IPS-NIHi11 (cell line): ENCODE data around the gene MVB12B.

Source experiments
- DNase-seq: peaks from one replicate; pipeline ENCODE4 v3.0.0; 2012; ENCODE audit warnings: mixed read lengths, low spot score

Gene MVB12B

DNA sequence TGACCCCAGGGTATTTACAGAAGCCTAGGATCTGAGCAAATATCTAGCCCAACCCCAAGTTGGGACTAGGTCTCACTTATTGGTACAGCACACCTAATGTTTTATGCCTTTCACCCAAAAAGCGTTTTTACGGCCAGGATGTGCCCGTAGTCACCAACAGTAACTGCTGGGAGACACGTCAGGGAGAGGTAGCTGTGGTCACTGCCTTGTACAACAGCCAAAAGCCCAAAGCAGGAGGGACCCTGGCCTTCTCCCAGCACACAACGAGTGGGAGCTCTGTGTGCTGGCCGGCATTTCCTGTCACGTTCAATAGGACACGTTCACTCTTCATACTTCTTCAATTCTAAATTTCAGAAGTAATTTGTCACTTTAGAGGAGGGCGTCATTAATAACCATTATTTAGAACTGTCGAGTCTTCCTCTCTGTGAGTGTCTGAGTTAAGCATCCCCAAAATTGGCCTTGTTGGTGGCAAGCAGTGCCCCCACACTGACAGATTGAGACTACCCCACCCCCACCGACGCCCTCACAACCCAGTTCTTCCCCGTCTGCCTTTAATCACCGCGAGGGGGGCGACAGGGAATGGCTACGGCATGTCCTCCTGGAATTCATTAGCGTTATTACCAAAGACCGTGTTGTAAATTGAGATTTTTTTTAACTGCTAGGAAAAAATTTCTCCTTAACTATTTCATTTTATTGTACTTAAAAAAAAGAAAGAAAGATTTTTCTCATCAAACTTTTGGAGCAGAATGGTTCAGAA is 80.7 kb downstream of the MVB12B start:
- no peak for DNase-seq

DNA sequence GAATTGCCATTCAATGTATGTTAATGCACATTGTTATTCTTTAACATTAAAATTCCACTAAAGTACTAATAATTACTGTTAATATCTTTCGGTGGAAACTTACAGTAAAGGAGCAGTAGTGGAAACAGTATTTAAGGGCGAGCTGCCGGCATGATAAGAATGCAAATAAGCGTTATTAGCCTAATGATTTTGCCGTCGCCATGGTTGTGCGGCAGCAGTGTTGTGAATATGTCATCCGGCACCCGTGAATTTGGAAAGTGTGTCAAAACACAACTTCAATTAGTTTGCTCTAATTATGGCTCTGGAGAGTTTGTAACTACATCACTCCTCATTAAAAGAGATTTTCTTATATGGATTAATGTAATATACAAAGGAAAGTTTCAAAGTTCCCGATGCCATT is 81.4 kb downstream of the MVB12B start:
- no peak for DNase-seq

DNA sequence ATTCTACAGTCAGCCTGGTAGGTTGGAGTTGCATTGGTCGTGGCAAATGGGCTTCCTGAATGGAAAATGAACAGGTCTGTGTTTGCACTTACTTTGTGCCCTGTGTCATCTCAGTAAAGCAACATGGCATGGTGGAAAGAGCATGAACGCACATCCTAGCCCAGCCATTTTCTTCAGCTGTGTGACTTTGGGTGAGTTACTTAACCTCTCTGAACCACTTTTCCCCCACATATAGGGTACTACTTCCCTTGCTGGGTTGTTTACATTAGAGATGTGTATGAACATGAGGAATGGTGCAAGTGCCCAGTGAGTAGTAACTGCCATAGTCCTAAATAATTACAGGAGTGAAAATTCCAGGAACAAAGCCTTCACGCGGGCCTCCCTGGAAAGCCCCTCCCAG is 83.6 kb downstream of the MVB12B start:
- DNase-seq, result no peak

DNA sequence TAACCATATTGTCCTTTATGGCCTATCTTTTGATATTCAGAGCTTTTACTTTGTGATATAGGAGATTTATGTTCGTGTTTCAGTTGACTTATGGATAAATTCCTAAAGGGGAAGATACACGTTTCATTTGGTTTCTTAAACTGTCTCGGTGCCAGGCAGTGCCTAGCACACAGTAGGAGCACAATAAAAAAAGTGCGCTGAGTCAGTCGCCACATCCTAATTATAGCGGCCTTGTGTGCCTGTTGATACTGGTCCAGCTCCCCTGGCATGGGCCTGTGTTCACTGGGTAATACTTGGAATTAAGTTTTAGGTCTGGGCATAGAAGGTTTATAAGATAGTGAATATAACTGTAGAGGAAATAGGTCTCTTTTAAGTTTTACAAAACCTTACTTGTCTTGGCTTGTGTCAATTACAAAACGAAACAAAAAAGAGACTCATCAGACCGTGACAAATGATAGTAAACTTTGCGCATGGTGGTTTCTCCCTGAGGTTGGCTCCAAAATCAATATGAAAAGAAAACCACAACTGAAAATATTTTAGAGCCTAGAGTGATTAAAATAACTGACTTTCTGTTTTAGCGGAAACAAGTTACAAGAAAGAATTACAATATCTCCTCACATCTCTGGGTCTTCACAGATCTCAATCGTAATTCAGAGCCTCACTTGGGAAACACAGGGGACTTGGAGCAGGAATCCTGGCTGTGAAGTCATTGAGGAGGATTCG is 84.8 kb downstream of the MVB12B start:
- no peak for DNase-seq

DNA sequence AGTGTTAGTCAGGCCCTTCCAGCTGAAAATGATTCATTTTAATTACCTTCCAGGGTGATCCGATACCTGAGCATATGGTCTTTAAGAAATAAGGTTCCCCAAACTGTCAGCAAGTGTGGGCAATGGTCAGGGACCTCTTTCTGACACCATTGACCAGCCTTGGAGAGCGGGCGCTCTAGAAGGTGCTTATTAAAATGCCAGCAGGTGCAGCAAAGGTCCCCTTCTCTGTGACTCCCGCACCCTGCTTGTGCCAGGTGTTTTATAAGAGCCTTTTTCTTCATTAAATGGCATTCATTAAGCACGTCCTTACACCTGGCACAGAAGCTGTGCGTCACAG is 85.3 kb downstream of the MVB12B start:
- no peak for DNase-seq

DNA sequence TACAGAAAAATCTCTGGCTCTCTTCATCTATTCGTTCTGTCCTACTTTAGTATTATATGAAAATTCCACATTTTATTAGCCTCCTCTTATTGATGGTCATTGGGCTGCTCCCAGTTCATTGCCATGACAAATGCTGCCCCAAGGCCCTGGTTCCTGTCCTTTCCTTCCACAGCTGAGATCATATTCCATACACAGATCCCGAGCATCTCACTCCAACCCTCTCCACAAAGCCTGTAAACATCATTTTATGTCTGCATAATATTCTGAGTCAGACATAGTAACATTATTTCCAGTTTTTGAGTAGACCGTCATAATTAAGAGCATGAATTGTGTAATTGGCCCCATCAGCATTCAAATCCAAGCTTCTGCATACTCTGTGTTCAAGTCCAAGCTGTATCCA is 86.3 kb downstream of the MVB12B start:
- DNase-seq, result no peak

DNA sequence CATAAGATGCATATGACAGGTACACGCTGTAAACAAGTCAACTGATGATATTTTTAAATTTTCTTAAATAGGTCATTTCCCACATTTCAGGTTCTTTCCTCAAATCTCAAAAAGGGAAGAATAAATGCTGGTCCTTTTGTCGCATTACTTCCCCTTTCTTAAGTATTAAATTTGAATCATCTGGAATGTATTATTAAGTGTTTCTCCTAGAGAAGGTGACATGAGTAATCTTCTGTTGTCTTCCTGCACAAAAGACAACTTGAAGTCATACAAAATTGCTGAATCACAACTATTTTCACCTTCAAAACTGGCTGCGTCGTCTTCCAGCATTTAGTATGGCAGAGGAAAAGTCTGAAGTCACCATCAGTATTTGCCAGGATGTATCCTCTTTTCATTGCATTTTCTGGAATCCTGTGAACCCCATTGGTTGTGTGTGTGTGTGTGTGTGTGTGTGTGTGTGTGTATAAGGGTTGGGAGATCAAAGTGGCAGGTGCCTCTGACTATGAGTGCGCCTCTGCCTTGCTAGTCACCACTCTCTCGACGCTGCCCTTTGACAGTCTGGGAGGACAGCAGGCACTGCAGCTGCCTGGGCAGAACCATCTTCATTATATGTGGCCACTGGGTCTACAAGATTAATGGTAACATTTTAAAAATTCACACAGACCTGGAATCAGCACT is 86.9 kb downstream of the MVB12B start:
- no peak for DNase-seq

DNA sequence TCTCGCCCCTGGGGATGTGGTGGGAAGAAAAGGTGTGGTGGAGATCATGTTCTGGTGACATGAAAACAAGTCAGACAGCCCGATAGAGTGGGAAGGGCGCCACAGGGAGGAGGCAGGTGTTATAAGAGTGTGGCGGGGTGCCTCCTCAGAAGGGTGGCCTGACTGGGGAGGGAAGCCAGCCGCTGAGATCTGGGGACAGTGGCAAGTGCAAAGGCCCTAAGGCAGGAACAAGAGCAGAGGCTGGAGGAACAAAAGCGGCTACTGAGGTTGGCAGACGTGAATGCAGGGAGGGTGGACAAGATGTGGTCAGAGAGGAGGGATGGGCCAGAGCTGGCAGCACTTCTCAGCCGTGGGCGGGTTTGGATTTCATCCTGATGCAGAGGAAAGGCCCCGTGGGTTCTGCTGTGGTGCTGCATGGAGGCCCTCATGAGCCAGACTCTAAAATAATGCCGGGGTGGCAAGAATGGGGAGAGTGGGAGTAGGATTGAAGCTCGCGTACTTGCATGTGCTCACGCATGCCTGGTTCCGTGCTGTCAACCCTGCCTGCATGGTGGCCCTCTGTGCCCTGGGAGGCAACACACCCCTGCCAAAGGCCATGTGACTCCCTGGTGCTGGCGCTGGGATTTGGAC is 89.2 kb downstream of the MVB12B start:
- no peak for DNase-seq

DNA sequence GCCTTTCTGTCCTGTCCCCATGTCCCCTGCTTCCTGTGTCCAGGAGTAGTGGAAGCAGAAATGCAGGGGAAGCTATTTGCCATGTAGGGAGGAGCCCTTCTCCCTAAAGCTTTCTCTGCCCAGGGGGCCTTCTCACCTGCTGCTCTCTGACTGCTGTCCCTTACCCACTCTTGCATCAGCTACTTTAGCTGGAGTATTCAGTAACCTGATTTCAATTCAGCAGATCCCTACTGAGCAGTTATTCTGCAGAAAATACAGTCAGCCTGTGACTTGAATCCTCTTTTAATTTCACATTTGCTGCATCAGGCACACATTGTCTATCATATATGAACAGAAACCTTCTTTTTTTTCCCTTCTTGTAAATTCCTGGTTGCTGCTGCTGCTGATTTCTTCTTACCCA is 90.4 kb downstream of the MVB12B start:
- DNase-seq, result no peak

DNA sequence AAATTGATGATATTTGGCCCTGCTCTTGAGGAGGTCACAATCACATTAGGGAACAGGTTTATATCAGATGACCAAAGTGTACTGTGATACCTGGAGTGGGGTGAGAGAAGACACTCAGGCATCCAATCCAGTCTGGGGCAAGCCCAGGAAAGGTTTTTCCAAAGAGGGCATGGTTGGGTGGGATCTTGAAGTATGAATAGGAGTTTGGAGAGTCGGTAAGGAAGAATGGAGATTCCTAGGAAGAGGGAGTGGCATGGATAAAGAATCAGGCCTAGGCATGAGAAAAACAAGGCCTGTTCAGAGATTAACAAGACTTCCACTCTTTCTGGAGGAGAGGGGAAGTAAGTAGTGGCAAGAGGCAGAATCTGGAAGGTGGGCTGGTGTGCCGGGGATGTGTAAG is 91.1 kb downstream of the MVB12B start:
- DNase-seq, result no peak

DNA sequence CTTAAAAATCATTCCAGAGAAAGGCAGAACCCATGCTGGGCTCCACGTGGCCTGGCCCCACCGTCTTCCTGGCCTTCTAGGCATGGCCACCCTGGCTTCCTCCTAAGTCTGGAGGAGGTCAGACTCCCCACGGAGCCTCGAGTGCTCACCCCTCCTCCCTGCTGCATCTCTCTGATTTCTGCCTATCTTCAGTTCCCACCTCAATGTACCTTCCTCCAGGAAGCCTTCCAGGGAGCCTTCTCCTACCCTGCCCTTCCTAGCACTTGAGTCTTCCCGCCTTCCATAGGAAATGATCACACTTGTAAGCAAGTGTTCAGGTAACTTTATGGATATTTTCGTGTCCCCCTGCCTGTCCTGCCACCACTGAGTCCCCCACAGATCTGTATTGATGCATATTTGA is 92.0 kb downstream of the MVB12B start:
- no peak for DNase-seq

DNA sequence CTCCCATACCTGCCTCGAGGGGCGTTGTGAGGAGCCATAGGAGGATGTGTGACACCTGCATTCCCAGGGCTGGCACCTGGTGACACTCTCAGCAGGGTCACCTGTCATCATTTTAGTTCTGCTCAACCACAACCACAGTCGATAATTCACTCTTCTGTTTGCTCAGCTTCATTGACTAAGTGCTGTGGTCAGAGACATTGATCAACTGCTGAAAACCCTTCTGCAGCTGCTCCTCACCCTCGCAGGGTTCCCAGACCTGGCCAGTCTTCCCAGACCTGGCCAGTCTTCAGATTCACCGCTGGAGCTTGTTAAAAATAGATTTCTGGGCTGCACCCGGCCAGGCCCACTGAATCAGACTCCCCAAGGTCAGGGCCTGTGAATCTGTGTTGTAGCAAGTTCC is 92.8 kb downstream of the MVB12B start:
- no peak for DNase-seq

DNA sequence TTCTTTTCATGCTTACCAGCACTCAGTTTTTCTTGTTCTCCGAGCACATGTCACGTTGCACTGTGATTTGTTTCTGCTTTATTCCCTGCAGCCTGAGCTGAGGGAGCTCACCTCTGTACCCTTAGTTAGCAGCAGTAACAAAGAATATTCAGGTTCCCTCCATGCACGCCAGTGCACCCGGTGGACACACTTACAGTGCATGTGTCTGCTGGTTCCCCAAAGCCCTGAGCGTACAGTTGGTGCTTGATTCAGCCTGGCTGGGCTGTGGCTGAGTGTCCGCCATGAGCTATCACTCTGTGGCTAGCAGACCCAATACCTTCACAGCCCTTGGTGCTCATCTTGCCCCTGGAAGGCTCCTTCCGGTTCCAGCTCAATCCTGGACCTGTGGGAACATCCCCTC is 93.5 kb downstream of the MVB12B start:
- DNase-seq, result no peak

DNA sequence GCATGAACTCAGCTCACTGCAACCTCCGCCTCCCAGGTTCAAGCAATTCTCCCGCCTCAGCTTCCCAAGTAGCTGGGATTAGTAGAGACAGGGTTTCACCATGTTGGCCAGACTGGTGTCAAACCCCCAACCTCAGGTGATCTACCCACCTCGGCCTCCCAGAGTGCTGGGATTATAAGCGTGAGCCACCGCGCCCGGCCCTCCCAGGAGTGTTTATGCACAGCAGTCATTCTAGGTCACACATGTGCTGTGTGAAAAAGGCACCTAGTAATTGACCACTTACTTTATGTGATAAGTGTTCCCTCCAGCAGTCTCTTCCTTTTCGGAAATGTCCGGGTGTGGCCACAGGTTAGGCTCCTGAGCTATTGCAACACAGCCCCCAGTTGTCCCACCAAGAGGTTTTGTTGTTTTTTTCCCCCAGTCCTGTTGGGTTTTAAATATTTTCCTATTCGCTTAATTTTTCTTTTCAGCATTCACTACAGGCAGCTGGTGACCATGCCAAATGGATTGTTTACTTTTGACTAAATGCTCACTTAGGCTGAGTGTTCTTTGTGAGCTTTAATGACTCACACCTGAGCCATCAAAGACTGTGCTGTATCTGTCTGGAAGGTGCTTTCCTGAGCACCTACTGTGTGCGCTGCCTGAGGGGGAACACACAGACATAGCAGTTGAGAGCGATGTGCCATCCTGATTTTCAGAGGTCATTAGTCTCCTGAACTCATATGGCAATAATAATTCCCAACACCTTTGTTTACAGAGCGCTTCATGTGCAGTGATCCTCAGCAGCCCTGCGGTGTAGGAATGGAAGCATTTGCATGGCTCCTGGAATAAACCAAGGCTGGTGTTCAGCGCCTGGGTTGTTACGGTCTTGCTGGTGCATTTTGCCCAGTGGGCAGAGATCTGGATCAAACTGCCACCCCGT is 94.3 kb downstream of the MVB12B start:
- DNase-seq, result no peak

DNA sequence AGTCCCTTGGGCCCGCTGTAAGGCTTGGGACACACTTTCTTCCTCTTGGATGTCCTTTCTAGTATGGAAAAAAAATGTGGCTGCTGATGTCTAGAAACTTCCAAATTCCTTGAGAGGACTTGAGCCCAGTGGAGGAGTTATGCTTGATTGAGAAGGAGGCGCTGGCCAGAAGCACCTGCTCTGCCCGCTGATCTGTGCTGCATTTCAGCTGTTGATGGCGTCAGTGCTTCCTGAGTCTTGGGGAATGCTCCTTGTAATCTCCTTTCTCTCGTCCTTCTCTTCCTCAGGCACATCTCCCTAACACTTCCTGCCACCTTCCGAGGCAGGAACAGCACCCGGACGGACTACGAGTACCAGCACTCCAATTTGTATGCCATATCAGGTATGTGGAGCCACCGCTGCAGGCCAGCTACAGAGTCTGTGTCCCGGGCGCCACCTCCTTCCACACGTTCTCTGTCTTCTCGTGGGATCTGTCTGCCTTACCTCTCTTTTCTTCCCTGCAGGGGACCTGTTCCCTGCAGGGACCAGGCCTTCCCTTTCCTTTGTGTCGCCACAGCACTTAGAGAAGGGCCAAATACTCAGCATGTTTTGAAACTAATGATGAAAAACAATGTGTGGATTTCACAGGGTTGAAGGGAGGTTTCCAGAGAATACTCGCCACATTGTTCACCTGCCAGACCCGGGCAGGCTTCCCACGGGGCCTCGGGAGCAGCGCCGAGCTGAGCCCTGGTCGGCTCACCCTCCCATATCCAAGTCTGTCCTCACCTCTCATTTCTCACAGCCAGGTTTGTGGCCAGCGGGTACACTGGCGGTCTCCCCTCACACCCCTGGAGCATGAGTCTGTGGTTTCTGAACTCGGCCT is 95.2 kb downstream of the MVB12B start:
- DNase-seq, result peak; percentile 42

DNA sequence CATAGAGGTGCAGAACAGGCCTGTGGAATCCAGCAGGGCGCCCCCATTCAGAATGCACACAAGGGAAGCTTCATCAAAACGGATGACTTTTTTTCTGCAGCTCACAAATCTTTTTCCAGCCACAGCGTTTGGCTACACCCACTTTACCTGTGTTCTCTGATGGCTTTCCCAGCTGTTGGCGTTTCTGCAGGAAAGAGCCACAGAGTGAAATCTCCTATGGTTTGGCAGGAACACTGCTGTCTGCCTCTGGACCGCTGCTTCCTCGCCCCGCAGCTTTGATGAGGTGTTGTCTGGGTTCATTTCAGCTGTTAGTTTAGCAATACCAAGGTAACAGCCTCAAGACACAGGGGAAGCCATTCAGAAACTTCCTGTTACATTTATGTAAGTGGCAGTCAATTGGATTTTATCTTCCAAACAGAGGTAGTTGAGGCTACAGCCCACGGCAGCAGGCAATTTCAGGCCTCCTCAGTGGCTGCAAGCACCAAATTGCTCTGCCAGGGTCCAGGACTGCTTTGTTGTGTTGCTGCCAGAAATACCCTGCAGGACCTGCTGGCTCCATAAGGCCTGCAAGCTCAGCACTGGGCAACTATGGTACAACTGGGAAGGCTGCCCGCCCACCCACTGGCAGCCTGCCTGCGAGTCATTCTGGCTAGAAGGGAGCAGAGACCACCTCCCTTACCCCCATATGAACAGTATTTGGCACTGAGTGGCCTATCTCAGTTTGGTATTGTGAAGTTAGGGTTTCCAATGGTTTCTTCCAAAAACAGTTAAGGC is 96.7 kb downstream of the MVB12B start:
- DNase-seq, result no peak

DNA sequence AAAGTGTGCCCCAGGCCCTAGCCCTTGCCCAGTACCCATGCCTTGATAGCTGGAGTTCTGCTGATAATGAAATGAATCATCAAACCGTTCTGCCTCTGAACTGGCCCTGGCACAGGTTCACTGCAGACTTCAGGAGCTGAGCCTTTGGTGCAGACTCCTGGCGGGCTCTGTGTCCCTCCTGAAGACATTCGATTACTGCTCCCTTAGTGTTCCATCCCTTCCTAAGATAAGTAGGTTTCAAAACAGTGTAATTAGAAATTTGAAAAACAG is 97.2 kb downstream of the MVB12B start:
- no peak for DNase-seq

DNA sequence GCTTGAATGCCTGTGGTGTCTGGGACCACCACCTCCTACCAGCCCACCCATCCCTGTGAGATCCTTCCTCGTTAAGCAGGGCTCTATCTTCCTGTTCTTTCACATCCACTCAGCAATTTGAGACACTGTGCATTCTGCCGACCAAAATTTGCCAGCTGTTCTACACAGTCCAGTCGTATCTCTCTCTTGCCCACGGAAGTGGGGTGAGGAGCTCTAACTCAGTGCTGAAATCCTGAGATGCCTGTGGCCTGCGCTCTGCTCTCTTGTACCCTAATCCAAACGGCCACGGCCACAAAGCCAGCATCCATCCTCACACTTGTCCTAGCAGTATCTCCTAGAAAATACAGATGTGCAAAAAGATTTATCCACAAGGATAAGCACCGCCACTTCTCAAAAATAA is 97.9 kb downstream of the MVB12B start:
- DNase-seq, result no peak

DNA sequence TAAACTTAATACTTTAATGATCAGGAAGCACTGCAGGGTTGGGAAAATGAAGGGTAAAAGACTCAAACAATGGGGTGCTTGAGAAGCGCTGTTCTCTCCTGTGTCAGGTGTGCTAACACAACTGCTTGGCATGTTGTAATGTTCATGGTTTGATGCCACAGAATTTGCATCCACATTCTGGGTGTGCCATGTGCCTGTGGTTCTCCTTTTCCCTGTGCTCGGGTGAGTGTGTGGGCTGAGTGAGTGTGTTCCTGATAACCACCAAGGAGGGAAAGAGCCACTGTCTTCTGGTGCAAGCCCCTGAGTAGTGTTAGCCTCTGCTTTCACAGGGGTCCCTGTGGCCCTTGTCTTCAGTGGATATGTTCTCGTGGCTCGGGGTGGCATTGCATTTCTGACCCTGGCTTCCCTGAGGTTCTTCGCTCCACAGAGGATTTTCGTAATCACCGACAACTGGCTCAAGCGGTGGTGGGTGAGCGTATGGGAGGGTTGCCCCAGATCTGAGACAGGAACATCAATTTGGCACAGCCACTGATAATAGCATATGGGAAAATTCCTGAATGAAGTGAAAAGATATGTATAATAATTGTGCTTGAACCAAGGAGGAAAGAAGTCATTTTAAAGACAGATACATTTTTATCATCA is 102.0 kb downstream of the MVB12B start:
- no peak for DNase-seq

DNA sequence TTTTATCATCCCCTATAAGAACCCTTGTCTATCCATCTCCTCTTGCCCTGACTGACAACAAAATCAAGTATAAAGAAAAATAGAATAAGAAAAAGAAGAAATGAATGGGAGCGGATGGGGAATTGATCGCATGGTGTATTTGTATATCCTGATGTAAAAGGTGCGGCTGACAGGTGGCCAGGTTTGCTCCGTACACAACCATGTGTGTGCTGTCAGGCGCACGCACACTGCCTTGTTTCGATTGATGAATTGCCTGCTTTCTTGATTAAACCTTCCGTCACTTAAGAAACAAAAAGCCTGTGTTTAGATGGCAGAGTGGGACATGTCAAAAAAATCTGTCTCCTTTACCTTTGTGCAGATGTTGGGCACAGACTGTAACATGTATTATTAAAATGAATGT is 102.6 kb downstream of the MVB12B start:
- DNase-seq, result no peak
